Fibroblast of the conjunctiva (primary cell): ENCODE measurements around the gene DLG2.

ENCODE experiments used
- DNase-seq: peaks from one replicate; pipeline ENCODE4 v3.0.0-alpha.2; 2010; ENCODE audit warnings: low read depth

The DLG2 gene

GRCh38 chr11:83511646-83512045, 2115.5 kb downstream of the DLG2 start:
- DNase-seq, result no peak

- no peak for DNase-seq
Measured at GRCh38 chr11:83510530-83511460, 2116.3 kb downstream of the DLG2 start.

- no peak for DNase-seq
Measured at GRCh38 chr11:83508804-83509203, 2118.3 kb downstream of the DLG2 start.

- DNase-seq, result no peak
Measured at GRCh38 chr11:83502041-83502440, 2125.1 kb downstream of the DLG2 start.

GRCh38 chr11:83493917-83494316, 2133.2 kb downstream of the DLG2 start:
- no peak for DNase-seq

- DNase-seq, result no peak
Measured at GRCh38 chr11:83493034-83493433, 2134.1 kb downstream of the DLG2 start.

- DNase-seq, result no peak
Measured at GRCh38 chr11:83483808-83484207, 2143.3 kb downstream of the DLG2 start.

- DNase-seq, result no peak
Measured at GRCh38 chr11:83480811-83481210, 2146.3 kb downstream of the DLG2 start.

- no peak for DNase-seq
Measured at GRCh38 chr11:83480251-83480650, 2146.9 kb downstream of the DLG2 start.

GRCh38 chr11:83477772-83478171, 2149.4 kb downstream of the DLG2 start:
- no peak for DNase-seq

GRCh38 chr11:83475760-83476159, 2151.4 kb downstream of the DLG2 start:
- DNase-seq, result no peak

GRCh38 chr11:83473743-83474142, 2153.4 kb downstream of the DLG2 start:
- DNase-seq, result no peak

- DNase-seq, result no peak
Measured at GRCh38 chr11:83472806-83473205, 2154.3 kb downstream of the DLG2 start.

GRCh38 chr11:83471831-83472727, 2155.1 kb downstream of the DLG2 start:
- no peak for DNase-seq

GRCh38 chr11:83467837-83468236, 2159.3 kb downstream of the DLG2 start:
- no peak for DNase-seq

- no peak for DNase-seq
Measured at GRCh38 chr11:83464160-83464944, 2162.8 kb downstream of the DLG2 start.

GRCh38 chr11:83459798-83460197, 2167.3 kb downstream of the DLG2 start:
- no peak for DNase-seq

- DNase-seq, result no peak
Measured at GRCh38 chr11:83456566-83456965, 2170.6 kb downstream of the DLG2 start.

- DNase-seq, result no peak
Measured at GRCh38 chr11:83456075-83456474, 2171.1 kb downstream of the DLG2 start.

GRCh38 chr11:83455356-83455755, 2171.8 kb downstream of the DLG2 start:
- no peak for DNase-seq

- DNase-seq, result no peak
Measured at GRCh38 chr11:83454674-83455073, 2172.5 kb downstream of the DLG2 start.

- DNase-seq, result no peak
Measured at GRCh38 chr11:83449338-83449913, 2177.7 kb downstream of the DLG2 start.
